K562 (cell line): Measurements from ENCODE around the gene RAB21.

Experiments used
- CTCF ChIP-seq, 3 experiments: IDR thresholded peaks in 2 of 3; conservative IDR thresholded peaks in 1 of 3; 2 replicates each; pipeline ENCODE4 v1.5.1; 2011 to 2012; ENCODE audit warnings: low read length in 3 of 3, mild to moderate bottlenecking in 3 of 3, control low read depth in 2 of 3, improper control_type of control experiment in 1 of 3, inconsistent platforms in 1 of 3, low read depth in 1 of 3, mixed read lengths in 1 of 3, moderate library complexity in 1 of 3; ENCODE audit not compliant: insufficient read depth in 2 of 3
- EZH2 ChIP-seq: IDR thresholded peaks from 2 replicates; pipeline ENCODE4 v1.6.1; 2012; ENCODE audit warnings: low read depth, mild to moderate bottlenecking, inconsistent platforms, low read length, borderline replicate concordance
- SMAD3 ChIP-seq: fragments of 450-650 bp; formaldehyde crosslinking; conservative IDR thresholded peaks from 2 replicates; pipeline ENCODE4 v1.4.0; 2020; ENCODE audit warnings: mild to moderate bottlenecking
- ZBTB11 ChIP-seq, 3 experiments: fragments of 200-800 bp in 1 of 3; fragments of 250-450 bp in 1 of 3; fragments of 450-650 bp in 1 of 3; sonication (Bioruptor Pico) in 1 of 3; sonication (Bioruptor generic) in 1 of 3; formaldehyde crosslinking in 1 of 3; IDR thresholded peaks; 2 replicates each; pipeline versions ENCODE4 v1.6.1 to v1.8.0; 2016 to 2022; ENCODE audit warnings: mild to moderate bottlenecking in 2 of 3, missing genetic modification characterization in 2 of 3, missing compliant biosample characterization in 1 of 3, moderate library complexity in 1 of 3
- ZBTB40 ChIP-seq, 2 experiments: fragments of 450-650 bp in 1 of 2; sonication (generic) in 1 of 2; formaldehyde crosslinking in 1 of 2; IDR thresholded peaks; 2 replicates each; pipeline versions ENCODE4 v1.7.1 to v1.9.0; 2016 to 2022; ENCODE audit warnings: inconsistent platforms in 1 of 2, mild to moderate bottlenecking in 1 of 2, missing genetic modification reagents in 1 of 2
- ZNF232 ChIP-seq: sonication (generic); formaldehyde crosslinking; IDR thresholded peaks from 2 replicates; pipeline ENCODE4 v1.8.0; 2022; ENCODE audit warnings: mild to moderate bottlenecking, missing genetic modification reagents

- TF ChIP-seq EZH2 = no peak
- TF ChIP-seq SMAD3 = no peak
- no peak for TF ChIP-seq ZNF232
- 0 out of 6 replicates have a peak, but pooled peaks of 1 of the 3 experiments have one; percentile 9 for TF ChIP-seq CTCF (IDR thresholded peaks at IDR 0.05 in 2 of 3, conservative IDR thresholded peaks at IDR 0.05 in 1 of 3; ENCODE audit: insufficient read depth in 2 of 3, low read depth in 1 of 3, low read length in 3 of 3)
- peak; percentile 34; the same call in 1 of the 2 replicates for TF ChIP-seq ZBTB40 (IDR thresholded peaks at IDR 0.05)
- TF ChIP-seq ZBTB40 (CRISPR knock-in tag; IDR thresholded peaks at IDR 0.05) = no peak
- TF ChIP-seq ZBTB11 (CRISPR knock-in tag; IDR thresholded peaks at IDR 0.05) = no peak
These were observed 656 bp downstream of the RAB21 start for GRCh38 chr12:71755146-71755892.
